Measurements from ENCODE around the gene PCDHB16.
A peak's percentile ranks its signal among the peaks of the same experiment; 100 is the strongest.

- peak in 2 of 6 experiments; percentile 13 to 25 for TF ChIP-seq CTCF (IDR thresholded peaks at IDR 0.05)
- no peak for TF ChIP-seq POLR2A (IDR thresholded peaks at IDR 0.05)
- no peak for TF ChIP-seq EP300 (IDR thresholded peaks at IDR 0.05)
- no peak for TF ChIP-seq POLR2AphosphoS5 (IDR thresholded peaks at IDR 0.05)
These were observed 4.8 kb downstream of the PCDHB16 start, which contains the start of gene PCDHB9 for GRCh38 chr5:141186897-141187512.

All from upper lobe of left lung (tissue), 4 donors.